Panc1 (cell line): ENCODE results near the gene IGLL5.

ENCODE experiments used
- POLR2AphosphoS5 ChIP-seq: IDR thresholded peaks from 2 replicates; pipeline ENCODE4 v1.6.1; 2012; ENCODE audit warnings: mild to moderate bottlenecking, low read depth, low read length, moderate library complexity
- SIN3A ChIP-seq: IDR thresholded peaks from 2 replicates; pipeline ENCODE4 v1.6.1; 2012; ENCODE audit warnings: low read depth, mild to moderate bottlenecking, low read length, moderate library complexity, borderline replicate concordance; ENCODE audit not compliant: insufficient read depth
- TF ChIP-seq, protein P1 (sequence below): fragments of 450-650 bp; IDR thresholded peaks from 2 replicates; pipeline ENCODE4 v1.5.1; 2017; ENCODE audit warnings: mild to moderate bottlenecking

DNA sequence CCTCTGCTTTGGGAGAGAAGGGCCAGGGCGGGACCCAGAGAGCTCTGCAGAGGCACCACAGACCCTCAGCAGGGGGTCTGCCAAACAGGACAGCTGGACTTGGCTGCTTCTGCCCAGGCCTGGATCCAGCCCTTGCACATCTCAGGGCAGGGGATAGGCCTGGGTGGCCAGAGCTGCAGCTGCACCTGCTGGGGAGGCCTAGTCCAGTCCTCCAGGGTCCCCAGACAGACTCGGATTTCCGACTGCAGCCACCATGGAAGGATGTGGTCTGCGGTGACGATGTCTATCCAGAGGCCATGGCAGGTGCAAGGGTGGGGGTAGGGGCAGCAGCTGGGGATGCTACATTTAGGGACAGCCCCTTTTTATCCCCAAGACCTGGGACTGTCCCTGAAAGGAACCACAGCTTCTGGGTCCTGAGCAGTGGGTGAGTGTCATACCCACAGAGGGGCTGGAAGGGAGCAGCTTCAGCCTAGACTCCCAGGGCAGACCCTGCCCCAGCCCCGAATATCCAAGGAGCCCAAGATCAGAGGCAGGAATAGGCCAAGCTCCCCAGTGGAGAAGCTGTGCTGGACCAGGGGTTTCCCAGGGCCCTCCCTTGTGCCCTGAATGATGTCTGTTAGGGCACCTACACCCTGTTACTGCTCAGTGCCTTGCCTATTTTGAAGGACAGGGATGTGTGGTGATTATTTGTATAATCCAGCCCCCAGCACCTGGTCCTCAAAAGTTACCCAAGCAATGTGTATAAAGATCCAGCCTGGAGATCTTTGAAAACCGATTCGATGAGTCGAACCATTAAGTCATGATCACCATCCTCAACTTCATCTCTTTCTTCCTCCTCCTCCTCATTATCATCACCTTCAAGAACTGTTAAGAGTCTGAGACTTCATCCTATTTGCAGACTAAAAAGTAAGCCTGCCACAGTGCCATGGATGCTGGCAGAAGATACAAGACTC is 2.5 kb upstream of the IGLL5 start:
- TF ChIP-seq, protein P1, sequence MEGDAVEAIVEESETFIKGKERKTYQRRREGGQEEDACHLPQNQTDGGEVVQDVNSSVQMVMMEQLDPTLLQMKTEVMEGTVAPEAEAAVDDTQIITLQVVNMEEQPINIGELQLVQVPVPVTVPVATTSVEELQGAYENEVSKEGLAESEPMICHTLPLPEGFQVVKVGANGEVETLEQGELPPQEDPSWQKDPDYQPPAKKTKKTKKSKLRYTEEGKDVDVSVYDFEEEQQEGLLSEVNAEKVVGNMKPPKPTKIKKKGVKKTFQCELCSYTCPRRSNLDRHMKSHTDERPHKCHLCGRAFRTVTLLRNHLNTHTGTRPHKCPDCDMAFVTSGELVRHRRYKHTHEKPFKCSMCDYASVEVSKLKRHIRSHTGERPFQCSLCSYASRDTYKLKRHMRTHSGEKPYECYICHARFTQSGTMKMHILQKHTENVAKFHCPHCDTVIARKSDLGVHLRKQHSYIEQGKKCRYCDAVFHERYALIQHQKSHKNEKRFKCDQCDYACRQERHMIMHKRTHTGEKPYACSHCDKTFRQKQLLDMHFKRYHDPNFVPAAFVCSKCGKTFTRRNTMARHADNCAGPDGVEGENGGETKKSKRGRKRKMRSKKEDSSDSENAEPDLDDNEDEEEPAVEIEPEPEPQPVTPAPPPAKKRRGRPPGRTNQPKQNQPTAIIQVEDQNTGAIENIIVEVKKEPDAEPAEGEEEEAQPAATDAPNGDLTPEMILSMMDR, result no peak
- TF ChIP-seq SIN3A, result no peak
- TF ChIP-seq POLR2AphosphoS5, result no peak
